Muscle of leg (tissue), 11 donors: Measurements from ENCODE around the gene LDHAL6B. TPM values are rescaled to one million over a fixed set of nuclear protein-coding genes. Genes with fewer than 3 reads are reported as not detected.

Experiments used
- DNase-seq: peaks from one replicate; pipeline ENCODE4 v3.0.0; 2013
- H3K27ac ChIP-seq: one replicate; pipeline ENCODE4 v1.5.1; 2013; ENCODE audit warnings: mild to moderate bottlenecking, low read length, control low read depth
- H3K27me3 ChIP-seq: one replicate; pipeline ENCODE4 v1.6.1; 2013; ENCODE audit warnings: low read length; ENCODE audit not compliant: control insufficient read depth, insufficient read depth
- H3K36me3 ChIP-seq: one replicate; pipeline ENCODE4 v1.6.1; 2013; ENCODE audit warnings: low read length; ENCODE audit not compliant: control insufficient read depth, insufficient read depth
- H3K4me1 ChIP-seq: one replicate; pipeline ENCODE4 v1.6.1; 2013; ENCODE audit warnings: low read length; ENCODE audit not compliant: control insufficient read depth, insufficient read depth
- H3K4me3 ChIP-seq: one replicate; pipeline ENCODE4 v1.5.1; 2013; ENCODE audit warnings: low read length, control low read depth
- H3K9me3 ChIP-seq: replicated peaks from 2 replicates; pipeline ENCODE4 v1.6.1; 2013; ENCODE audit warnings: low read depth, low read length; ENCODE audit not compliant: control insufficient read depth
- WGBS: methylation state at CpG from one replicate; pipeline ENCODE4 v1.1.5; 2013; ENCODE audit warnings: missing lambda C conversion rate; ENCODE audit not compliant: insufficient coverage; 5-methylcytosine and 5-hydroxymethylcytosine counted together
- polyA plus RNA-seq, 8 donors: library from polyadenylated mRNA; unstranded; fragments of 120-200 nt; gene quantifications; one replicate each; pipeline versions ENCODE4 v1.2.1 to v1.2.3, GENCODE V29; 2013; ENCODE audit warnings: inconsistent platforms in 1 of 8, low replicate concordance in 1 of 8; ENCODE audit not compliant: insufficient read length in 8 of 8, insufficient read depth in 1 of 8
- total RNA-seq: library from RNA; stranded (reverse); fragments of 120-200 nt; gene quantifications from one replicate; pipeline ENCODE4 v1.2.4, GENCODE V29; 2013

The LDHAL6B gene
- total and polyA plus RNA-seq, 9 donors, result 0.07 to 0.14 (median 0.12) TPM; not detected in 6

DNA sequence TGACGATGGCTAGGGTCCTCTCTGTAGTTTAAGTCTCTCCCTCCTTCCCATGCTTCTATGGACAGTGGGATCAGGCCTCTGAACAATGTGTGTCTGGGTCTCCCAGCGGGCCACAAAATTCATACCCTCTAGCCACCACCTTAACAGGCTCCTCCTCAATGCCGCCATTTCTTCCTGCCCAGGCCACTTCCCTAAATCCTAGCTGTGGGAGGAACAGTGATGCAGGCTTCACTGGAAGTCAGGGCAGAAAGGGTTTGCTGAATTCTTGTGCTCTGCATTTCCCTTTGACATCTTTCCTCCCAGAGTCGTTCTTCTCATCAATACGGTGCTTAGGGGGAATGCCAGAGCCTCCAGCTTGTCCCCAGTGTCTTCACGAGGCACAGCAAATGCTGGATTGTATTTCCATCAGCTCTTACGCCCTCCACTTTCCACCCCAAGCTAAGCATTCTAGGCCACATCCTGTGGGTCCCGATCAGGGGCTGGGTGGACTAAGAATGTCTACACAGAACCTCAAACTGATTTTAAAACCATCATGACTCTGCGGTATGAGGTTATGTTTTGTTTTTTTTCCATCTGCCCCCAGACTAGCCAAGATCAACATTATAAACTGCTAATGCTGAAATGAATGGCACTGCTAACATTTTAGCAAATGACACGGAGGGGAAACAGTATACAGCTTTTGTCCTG, 11.9 kb upstream of the LDHAL6B start:
- no peak overlapping the region for H3K4me3 ChIP-seq
- 67% methylated on average over 3 of the region's 10 CpGs for WGBS
- DNase-seq, result no peak
- H3K27ac ChIP-seq, result no peak overlapping the region
- H3K4me1 ChIP-seq, result no peaks in the 10 kb centered on the region
- H3K27me3 ChIP-seq, result no peaks in the 10 kb centered on the region
- no peaks in the 10 kb centered on the region for H3K9me3 ChIP-seq
- peaks cover 44% of the 10 kb centered on the region for H3K36me3 ChIP-seq

DNA sequence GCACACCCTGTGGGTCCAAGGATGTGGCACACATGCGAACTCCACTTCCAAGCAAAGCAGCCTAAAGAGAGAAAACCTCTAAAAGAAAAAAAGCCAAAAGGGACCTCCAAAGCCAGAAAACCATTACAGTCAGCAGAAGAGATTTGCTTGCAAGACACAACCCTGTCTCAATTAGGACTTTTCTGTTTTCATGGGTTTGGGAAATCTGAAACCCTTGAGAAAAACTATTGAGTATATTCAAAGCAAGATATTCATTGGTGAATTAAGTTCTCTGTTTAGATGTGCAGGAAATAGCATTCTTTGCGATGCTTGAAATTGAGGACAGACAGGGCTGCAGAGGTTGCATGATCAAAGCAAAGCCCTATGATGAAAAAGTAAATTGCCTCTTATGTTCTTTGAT, 10.2 kb upstream of the LDHAL6B start:
- Histone ChIP-seq H3K9me3 (no peaks in the 10 kb centered on the region), H3K27ac (no peak overlapping the region), H3K27me3 (no peaks in the 10 kb centered on the region), H3K36me3 (peaks cover 41% of the 10 kb centered on the region), H3K4me1 (no peaks in the 10 kb centered on the region), H3K4me3 (no peak overlapping the region)
- 63% methylated on average over 1 of the region's 2 CpGs for WGBS
- DNase-seq, result no peak

DNA sequence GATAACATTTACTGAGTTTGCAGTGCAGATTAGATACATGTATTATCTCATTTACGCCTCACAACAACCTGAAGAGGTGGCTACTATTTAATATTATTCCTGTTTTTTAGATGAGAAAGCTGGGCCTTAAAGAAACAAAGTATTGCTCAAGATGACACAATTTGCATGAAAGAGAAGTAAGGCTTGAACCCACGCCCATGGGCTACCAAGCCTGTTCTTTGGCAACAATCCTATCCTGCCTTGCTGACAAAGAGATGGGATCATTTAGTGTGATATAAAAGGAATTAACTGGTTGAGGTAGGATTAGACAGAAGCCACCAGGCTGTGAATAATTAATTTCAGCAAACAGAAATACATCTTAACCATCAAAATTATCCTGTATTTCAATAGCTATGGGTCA, 9.2 kb upstream of the LDHAL6B start:
- 71% methylated on average over 1 of the region's 2 CpGs for whole genome bisulfite sequencing

DNA sequence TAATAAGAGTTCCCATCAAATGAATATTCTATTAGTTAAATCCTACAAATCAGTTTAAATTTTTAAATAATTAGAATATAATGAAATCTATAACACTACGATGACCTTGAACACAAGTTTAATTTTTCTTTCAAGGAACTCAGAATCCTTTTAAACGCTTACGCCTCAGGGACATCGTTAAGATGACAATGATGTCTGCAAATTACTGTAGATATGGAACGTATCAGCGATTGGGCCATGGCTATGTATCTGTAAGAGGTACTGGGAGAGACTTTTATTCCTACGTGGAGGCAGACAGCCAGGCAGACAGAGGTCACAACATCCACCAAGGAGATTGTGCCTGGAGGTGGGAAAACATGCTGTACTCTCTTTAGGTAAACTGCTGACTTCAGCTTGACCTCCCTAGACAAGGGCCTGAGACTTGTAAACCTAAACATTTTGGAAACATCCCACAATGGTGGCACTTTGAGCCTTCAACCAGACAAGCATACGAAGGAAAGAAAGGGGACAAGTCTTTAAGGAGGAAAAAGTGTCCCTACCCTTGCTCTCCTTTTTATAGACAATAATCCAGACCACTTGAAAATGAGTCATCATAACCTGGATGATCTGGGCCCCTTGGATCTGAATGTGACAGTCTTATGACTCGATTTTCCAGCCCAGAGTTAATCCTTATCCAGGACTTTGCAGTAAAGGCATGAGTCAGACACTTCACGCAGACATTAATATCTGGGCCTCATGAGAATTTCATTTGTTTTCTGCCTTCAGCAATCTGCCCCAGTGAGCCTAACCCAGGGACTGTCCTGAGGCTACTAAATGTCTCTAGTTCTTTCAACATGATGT, 6.8 kb upstream of the LDHAL6B start:
- H3K4me1 ChIP-seq, result peaks cover 2% of the 10 kb centered on the region
- DNase-seq, result peak; percentile 37
- no peak overlapping the region for H3K4me3 ChIP-seq
- H3K9me3 ChIP-seq, result no peaks in the 10 kb centered on the region
- no peak overlapping the region for H3K27ac ChIP-seq
- 81% methylated on average over 8 of the region's 10 CpGs for WGBS
- H3K36me3 ChIP-seq, result peaks cover 44% of the 10 kb centered on the region
- H3K27me3 ChIP-seq, result no peaks in the 10 kb centered on the region

More for the DNA sequence above, 9.2 kb upstream of the LDHAL6B start:
- Histone ChIP-seq H3K4me3 (no peak overlapping the region), H3K27me3 (no peaks in the 10 kb centered on the region), H3K36me3 (peaks cover 43% of the 10 kb centered on the region), H3K27ac (no peak overlapping the region), H3K9me3 (no peaks in the 10 kb centered on the region), H3K4me1 (peaks cover 2% of the 10 kb centered on the region)
- no peak for DNase-seq

DNA sequence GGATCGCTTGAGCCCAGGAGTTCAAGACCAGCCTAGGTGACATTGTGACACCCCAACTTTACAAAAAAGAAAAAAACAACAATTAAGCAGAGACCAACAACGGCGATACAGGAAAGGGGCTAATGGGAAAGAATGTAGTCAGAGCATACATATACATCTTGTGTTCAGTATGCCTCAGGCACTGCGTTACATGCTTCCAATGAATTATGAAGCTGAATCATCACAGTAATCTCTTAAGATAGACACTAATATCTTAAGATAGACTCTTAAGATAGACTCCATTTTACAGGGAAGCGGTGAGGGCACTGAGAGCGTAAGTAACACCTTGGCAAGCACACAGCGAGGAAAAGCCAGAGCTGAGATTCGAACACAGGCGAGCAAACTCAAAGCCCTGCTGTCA, 6.1 kb upstream of the LDHAL6B start:
- Histone ChIP-seq H3K27me3 (no peaks in the 10 kb centered on the region), H3K36me3 (peaks cover 46% of the 10 kb centered on the region), H3K4me3 (no peak overlapping the region), H3K9me3 (no peaks in the 10 kb centered on the region), H3K4me1 (peaks cover 2% of the 10 kb centered on the region), H3K27ac (no peak overlapping the region)
- WGBS, result no CpG with 5 or more reads among the region's 9 CpGs
- DNase-seq, result no peak

DNA sequence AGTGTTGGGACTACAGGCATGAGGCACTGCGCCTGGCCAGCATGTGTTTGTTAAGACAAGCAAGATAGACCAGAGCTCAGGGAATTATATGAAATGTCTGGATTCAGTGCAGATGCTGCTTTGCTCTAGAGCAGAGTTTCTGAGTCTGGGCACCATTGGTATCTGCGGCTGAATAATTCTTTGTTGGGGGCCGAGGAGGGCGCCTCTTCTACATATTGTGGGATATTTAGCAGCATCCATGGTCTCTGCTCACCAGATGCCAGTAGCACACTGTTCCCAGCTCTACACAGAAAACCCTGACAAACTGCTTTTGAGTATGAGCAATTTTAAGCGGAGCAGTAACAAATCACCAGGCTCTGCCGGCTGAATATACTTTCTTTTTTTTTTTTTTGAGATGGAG, 3.6 kb upstream of the LDHAL6B start:
- no peak for DNase-seq
- Histone ChIP-seq H3K36me3 (peaks cover 62% of the 10 kb centered on the region), H3K4me1 (peaks cover 2% of the 10 kb centered on the region), H3K27ac (no peak overlapping the region), H3K4me3 (no peak overlapping the region), H3K9me3 (no peaks in the 10 kb centered on the region), H3K27me3 (no peaks in the 10 kb centered on the region)
- 90% methylated on average over 4 of the region's 6 CpGs for whole genome bisulfite sequencing

DNA sequence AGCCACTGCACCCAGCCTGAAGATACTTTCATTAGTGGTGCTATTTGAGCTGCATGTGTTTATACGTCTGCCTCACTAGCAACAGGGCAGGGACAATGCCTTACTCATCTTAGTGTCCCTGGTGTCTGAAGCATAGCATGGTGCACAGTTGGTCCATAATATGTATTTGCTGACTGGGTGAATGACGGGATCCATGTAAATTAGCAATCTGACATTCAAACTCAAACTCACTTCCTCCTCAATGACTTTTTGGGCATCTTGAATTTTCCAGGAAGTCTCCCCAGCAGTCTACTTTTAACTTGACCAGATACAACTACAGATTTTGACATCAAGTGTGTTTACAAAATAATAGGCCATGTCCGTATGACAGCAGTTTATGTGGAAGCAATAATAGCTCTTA, 3.0 kb upstream of the LDHAL6B start:
- H3K27ac ChIP-seq, result no peak overlapping the region
- H3K9me3 ChIP-seq, result no peaks in the 10 kb centered on the region
- no peaks in the 10 kb centered on the region for H3K27me3 ChIP-seq
- peak; percentile 51 for DNase-seq
- peaks cover 2% of the 10 kb centered on the region for H3K4me1 ChIP-seq
- 33% methylated on average over 1 of the region's 3 CpGs for WGBS
- peaks cover 57% of the 10 kb centered on the region for H3K36me3 ChIP-seq
- no peak overlapping the region for H3K4me3 ChIP-seq

DNA sequence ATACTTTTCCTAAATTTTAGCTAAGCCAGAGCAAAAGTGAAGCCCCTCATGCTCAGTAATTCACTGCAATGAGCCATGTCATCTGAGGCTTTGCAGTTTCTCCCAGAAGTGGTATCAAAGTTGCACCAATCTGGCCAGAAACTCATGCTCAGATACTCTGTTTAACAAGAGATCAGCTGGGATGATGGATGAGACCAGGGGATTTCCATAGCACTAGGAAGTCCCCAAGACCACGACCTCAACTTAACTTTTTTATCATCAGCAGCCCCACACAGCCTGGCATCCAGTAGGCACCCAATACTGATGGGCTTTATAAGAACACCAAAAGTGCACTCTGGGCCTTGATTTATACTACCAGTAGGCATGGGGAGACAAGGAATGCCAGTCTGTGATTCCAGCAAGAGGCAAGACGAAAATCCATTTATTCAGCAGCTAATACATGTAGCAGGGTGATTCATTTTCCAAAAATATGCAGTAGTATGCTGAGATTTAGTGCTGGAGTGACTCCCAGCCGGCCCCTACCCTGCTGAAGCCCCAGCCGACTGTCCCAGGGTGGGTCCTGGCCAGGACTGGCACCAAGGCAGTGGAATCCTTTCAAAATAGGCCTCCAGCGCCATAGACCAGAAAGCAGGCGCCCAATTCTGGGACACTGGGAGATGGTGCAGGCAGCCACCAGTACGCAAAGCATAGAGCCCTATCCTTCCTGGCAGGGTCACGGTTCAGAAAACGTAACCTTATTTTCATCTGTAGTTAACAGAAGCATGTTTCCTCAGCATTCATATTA, 612 bp upstream of the LDHAL6B start:
- no peak overlapping the region for H3K4me3 ChIP-seq
- no peak for DNase-seq
- WGBS, result 79% methylated on average over 5 of the region's 9 CpGs
- H3K9me3 ChIP-seq, result no peaks in the 10 kb centered on the region
- H3K4me1 ChIP-seq, result peaks cover 2% of the 10 kb centered on the region
- H3K27me3 ChIP-seq, result no peaks in the 10 kb centered on the region
- no peak overlapping the region for H3K27ac ChIP-seq
- peaks cover 54% of the 10 kb centered on the region for H3K36me3 ChIP-seq

DNA sequence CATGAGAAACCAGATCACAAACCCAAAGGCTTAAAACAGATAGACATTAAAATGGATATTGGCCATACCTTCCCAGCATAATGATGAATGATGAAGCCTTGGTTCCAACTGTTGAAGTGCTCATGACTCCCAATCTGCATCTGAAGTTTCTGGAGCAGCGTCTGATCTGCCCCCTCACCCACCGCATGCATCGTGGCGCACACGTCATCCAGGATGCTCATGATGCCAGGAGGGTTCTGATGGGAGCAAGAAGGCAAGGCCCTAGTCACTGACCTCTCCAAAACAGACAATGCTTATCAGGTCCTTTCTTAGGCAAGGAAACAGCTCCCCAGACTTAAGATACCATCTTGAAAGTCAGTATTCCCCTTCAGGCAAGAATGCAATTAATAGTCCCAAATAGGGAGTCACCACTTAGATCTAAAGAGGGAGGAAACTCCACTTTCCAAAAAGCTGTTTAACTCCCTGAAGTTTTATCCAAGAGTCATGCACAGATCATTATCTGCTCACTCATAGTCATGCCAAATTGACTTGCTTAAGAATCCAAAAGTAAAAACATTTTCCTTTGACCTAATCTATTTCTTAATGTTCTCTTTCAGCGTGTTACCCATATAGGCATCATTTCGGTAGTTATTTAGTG, 2.1 kb downstream of the LDHAL6B start:
- Histone ChIP-seq H3K36me3 (peaks cover 40% of the 10 kb centered on the region), H3K4me3 (no peak overlapping the region), H3K27ac (no peak overlapping the region), H3K9me3 (no peaks in the 10 kb centered on the region), H3K27me3 (no peaks in the 10 kb centered on the region), H3K4me1 (no peaks in the 10 kb centered on the region)
- WGBS, result 86% methylated on average over 5 of the region's 7 CpGs
- no peak for DNase-seq
